GM21786 (cell line): ENCODE results near the gene AGAP3.
"Not testable (repeated sequence)": the region's sequence is repeated elsewhere in the genome, so short reads cannot be mapped to it uniquely, and the experiment has no call there.

Source experiments
- ATAC-seq: cut with Tn5 transposase; IDR thresholded peaks from one replicate; pipeline ENCODE4 v1.9.1; 2021; ENCODE audit not compliant: unreplicated experiment

The AGAP3 gene

GRCh38 chr7:151085691-151086620 lies at the start of gene AGAP3:
TSS of gene AGAP3 (plus strand) at chr7:151086475. CDS start at chr7:151086742, 267 bp downstream.
- peak; percentile 42 for ATAC-seq

GRCh38 chr7:151038951-151039849 lies 47.1 kb upstream of the AGAP3 start:
- ATAC-seq, result peak; percentile 61

- no peak for ATAC-seq
These were observed 46.3 kb upstream of the AGAP3 start for GRCh38 chr7:151039850-151040548.

- ATAC-seq, result no peak
These were observed 45.5 kb upstream of the AGAP3 start for GRCh38 chr7:151040616-151041375.

- not testable (repeated sequence) for ATAC-seq
These were observed 42.8 kb upstream of the AGAP3 start for GRCh38 chr7:151043449-151043848.

GRCh38 chr7:151043959-151044358 lies 42.3 kb upstream of the AGAP3 start:
- ATAC-seq, result no peak

GRCh38 chr7:151045262-151045661 lies 41.0 kb upstream of the AGAP3 start:
- no peak for ATAC-seq

- ATAC-seq, result no peak
These were observed 40.3 kb upstream of the AGAP3 start for GRCh38 chr7:151045967-151046366.

GRCh38 chr7:151046603-151047573 lies 39.4 kb upstream of the AGAP3 start:
- ATAC-seq, result no peak

- no peak for ATAC-seq
These were observed 38.1 kb upstream of the AGAP3 start, which contains the start of gene ASIC3 for GRCh38 chr7:151047976-151048815. TSS of gene ASIC3 (plus strand) at chr7:151048531. CDS start at chr7:151048886, 355 bp downstream.

GRCh38 chr7:151048911-151049463 lies 37.3 kb upstream of the AGAP3 start:
- no peak for ATAC-seq

GRCh38 chr7:151051108-151051507 lies 35.2 kb upstream of the AGAP3 start:
- ATAC-seq, result no peak

GRCh38 chr7:151053096-151053495 lies 33.2 kb upstream of the AGAP3 start:
- ATAC-seq, result no peak

GRCh38 chr7:151053751-151054150 lies 32.5 kb upstream of the AGAP3 start:
- ATAC-seq, result no peak

GRCh38 chr7:151056283-151056665 lies 30.0 kb upstream of the AGAP3 start:
- no peak for ATAC-seq

- ATAC-seq, result no peak
These were observed 29.4 kb upstream of the AGAP3 start for GRCh38 chr7:151056666-151057505.

- peak; percentile 9 for ATAC-seq
These were observed 28.7 kb upstream of the AGAP3 start, which contains the start of gene CDK5 for GRCh38 chr7:151057506-151057988. TSS of gene CDK5 (minus strand) at chr7:151057897. CDS start at chr7:151057848, 49 bp downstream.
